Trophoblast cell (in vitro differentiated cells and primary cell): ENCODE measurements around the gene DTNA.

Source experiments
- DNase-seq, 2 donors: peaks; one replicate each; pipeline ENCODE4 v3.0.0-alpha.2; 2016
- H2AFZ ChIP-seq: 2 replicates; pipeline ENCODE4 v1.6.1; 2013; ENCODE audit warnings: low read length, moderate library complexity, mild to moderate bottlenecking; ENCODE audit not compliant: insufficient read depth, poor library complexity
- H2AK5ac ChIP-seq: 2 replicates; pipeline ENCODE4 v1.6.1; 2013; ENCODE audit warnings: mild to moderate bottlenecking, low read length
- H2BK120ac ChIP-seq: 2 replicates; pipeline ENCODE4 v1.6.1; 2013; ENCODE audit warnings: low read length, mild to moderate bottlenecking, moderate library complexity; ENCODE audit not compliant: insufficient read depth, poor library complexity
- H2BK12ac ChIP-seq: 2 replicates; pipeline ENCODE4 v1.6.1; 2013; ENCODE audit warnings: mild to moderate bottlenecking, low read length, moderate library complexity
- H2BK5ac ChIP-seq: 2 replicates; pipeline ENCODE4 v1.6.1; 2013; ENCODE audit warnings: low read length, low read depth, moderate library complexity, mild to moderate bottlenecking; ENCODE audit not compliant: poor library complexity
- H3K14ac ChIP-seq: 2 replicates; pipeline ENCODE4 v1.6.1; 2013; ENCODE audit warnings: mild to moderate bottlenecking, low read length
- H3K18ac ChIP-seq: 2 replicates; pipeline ENCODE4 v1.6.1; 2013; ENCODE audit warnings: mild to moderate bottlenecking, low read length
- H3K23ac ChIP-seq: 2 replicates; pipeline ENCODE4 v1.6.1; 2013; ENCODE audit warnings: low read length
- H3K27ac ChIP-seq: 2 replicates; pipeline ENCODE4 v1.5.1; 2013; ENCODE audit warnings: low read depth, mild to moderate bottlenecking, inconsistent platforms, low read length, moderate library complexity
- H3K27me3 ChIP-seq: 2 replicates; pipeline ENCODE4 v1.6.1; 2013; ENCODE audit warnings: inconsistent platforms, mild to moderate bottlenecking, low read length, moderate library complexity; ENCODE audit not compliant: insufficient read depth
- H3K36me3 ChIP-seq, 2 experiments: 1 replicate in 1 of 2; 2 replicates in 1 of 2; pipeline ENCODE4 v1.6.1; 2013; ENCODE audit warnings: low read length in 2 of 2, mild to moderate bottlenecking in 2 of 2, moderate library complexity in 1 of 2; ENCODE audit not compliant: insufficient read depth in 2 of 2, control insufficient read depth in 1 of 2
- H3K4ac ChIP-seq: 2 replicates; pipeline ENCODE4 v1.6.1; 2013; ENCODE audit warnings: low read depth, mild to moderate bottlenecking, low read length, moderate library complexity
- H3K4me1 ChIP-seq, 2 experiments: 1 replicate in 1 of 2; 2 replicates in 1 of 2; pipeline ENCODE4 v1.6.1; 2013; ENCODE audit warnings: low read length in 2 of 2, mild to moderate bottlenecking in 2 of 2, moderate library complexity in 1 of 2; ENCODE audit not compliant: insufficient read depth in 2 of 2, control insufficient read depth in 1 of 2
- H3K4me2 ChIP-seq: 2 replicates; pipeline ENCODE4 v1.6.1; 2013; ENCODE audit warnings: inconsistent platforms, mild to moderate bottlenecking, low read length, moderate library complexity
- H3K4me3 ChIP-seq: 2 replicates; pipeline ENCODE4 v1.5.1; 2013; ENCODE audit warnings: mild to moderate bottlenecking, low read depth, low read length, inconsistent platforms
- H3K79me1 ChIP-seq: one replicate; pipeline ENCODE4 v1.6.1; 2013; ENCODE audit warnings: low read length
- H3K79me2 ChIP-seq: 2 replicates; pipeline ENCODE4 v1.6.1; 2013; ENCODE audit warnings: low read length, mild to moderate bottlenecking; ENCODE audit not compliant: control insufficient read depth, insufficient read depth, poor library complexity
- H3K9ac ChIP-seq: 2 replicates; pipeline ENCODE4 v1.6.1; 2013; ENCODE audit warnings: mild to moderate bottlenecking, low read length
- H3K9me3 ChIP-seq: 2 replicates; pipeline ENCODE4 v1.6.1; 2013; ENCODE audit warnings: low read depth, mild to moderate bottlenecking, control low read depth, inconsistent platforms, low read length; ENCODE audit not compliant: insufficient read depth
- H4K12ac ChIP-seq: 2 replicates; pipeline ENCODE4 v1.6.1; 2013; ENCODE audit warnings: low read depth, mild to moderate bottlenecking, low read length, moderate library complexity
- H4K8ac ChIP-seq: 2 replicates; pipeline ENCODE4 v1.6.1; 2013; ENCODE audit warnings: low read depth, mild to moderate bottlenecking, low read length, moderate library complexity
- H4K91ac ChIP-seq: one replicate; pipeline ENCODE4 v1.6.1; 2013; ENCODE audit warnings: low read depth, mild to moderate bottlenecking, low read length, moderate library complexity
- WGBS: extraction: QIAGEN DNeasy Blood & Tissue Kit; methylation state at CpG from one replicate; pipeline ENCODE4 v1.1.7; 2013; ENCODE audit warnings: missing lambda C conversion rate; ENCODE audit not compliant: insufficient read length, insufficient coverage; ENCODE audit errors: extremely low coverage; 5-methylcytosine and 5-hydroxymethylcytosine counted together

The DTNA gene

DNA sequence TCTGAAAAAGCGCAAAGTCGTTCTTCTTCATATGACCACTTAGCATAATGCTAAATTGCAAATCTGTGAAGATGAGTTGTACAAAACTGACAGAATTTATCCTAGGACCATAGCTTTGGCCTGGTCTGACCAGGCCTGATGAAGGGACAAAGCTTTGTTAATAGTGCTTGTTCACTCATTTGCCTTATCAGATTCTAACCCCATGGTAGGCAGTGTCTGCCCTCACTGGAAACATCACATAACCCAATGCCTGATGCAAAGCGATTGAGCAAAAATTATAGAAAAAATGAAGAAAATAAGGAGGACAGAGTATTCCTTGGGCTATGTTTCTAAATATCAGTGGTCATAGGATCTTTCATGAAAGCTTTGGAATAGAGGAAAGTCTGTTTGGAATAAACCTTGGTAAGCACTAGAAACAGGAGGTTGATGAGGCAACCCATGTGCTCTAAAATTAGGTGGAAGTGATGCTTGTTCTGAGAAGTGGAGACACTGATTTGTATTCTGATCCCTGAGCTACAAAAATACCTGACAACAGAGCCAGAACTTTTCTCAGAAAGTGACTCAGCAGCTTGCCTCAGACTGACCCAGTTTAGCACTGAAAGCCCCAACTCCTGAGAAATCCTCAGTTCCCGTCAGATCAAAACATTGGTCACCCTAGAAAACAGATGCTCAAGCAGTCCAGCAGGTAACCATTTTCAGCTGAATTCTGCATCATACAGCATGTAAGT, 199.7 kb downstream of the DTNA start:
- H3K27ac ChIP-seq = no peak overlapping the region
- H3K4me2 ChIP-seq = no peak overlapping the region
- no peaks in the 10 kb centered on the region for H3K36me3 ChIP-seq
- H4K12ac ChIP-seq = no peak overlapping the region
- H3K23ac ChIP-seq = no peak overlapping the region
- H3K14ac ChIP-seq = no peak overlapping the region
- H3K27me3 ChIP-seq = no peaks in the 10 kb centered on the region
- H2AFZ ChIP-seq = no peak overlapping the region
- no peak overlapping the region for H2AK5ac ChIP-seq
- H3K9me3 ChIP-seq = peaks cover 2% of the 10 kb centered on the region
- no peak for DNase-seq
- peaks cover 8 to 13% of the 10 kb centered on the region in 2 experiments for H3K4me1 ChIP-seq
- peak overlapping the region; percentile 81 for H2BK12ac ChIP-seq
- H2BK120ac ChIP-seq = peak overlapping the region; percentile 79
- H3K4me3 ChIP-seq = no peak overlapping the region
- no peak overlapping the region for H2BK5ac ChIP-seq
- H3K9ac ChIP-seq = no peak overlapping the region
- H3K79me2 ChIP-seq = peaks cover 2% of the 10 kb centered on the region
- H4K8ac ChIP-seq = peak overlapping the region; percentile 17
- WGBS = no CpG with 5 or more reads among the region's 4 CpGs
- peaks cover 20% of the 10 kb centered on the region for H3K79me1 ChIP-seq
- no peak overlapping the region for H4K91ac ChIP-seq
- H3K4ac ChIP-seq = no peak overlapping the region
- no peak overlapping the region for H3K18ac ChIP-seq

DNA sequence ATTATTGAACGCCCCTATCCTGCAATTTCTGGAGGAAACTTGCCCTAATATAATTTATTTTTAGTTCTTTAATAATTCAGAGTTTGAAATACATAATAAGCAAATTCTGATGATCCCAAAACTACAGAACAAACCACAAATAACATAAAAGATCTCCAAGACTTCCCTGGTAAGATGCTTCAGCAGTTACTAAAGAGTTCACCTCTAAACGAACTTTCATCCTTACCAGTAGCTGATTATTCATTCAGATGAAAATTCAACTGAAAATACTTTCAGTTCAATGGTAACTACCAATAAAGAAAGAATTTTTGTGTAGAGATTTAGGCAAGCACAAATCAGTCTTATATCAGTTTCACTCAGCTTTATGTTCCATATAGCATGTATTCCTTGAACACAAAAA, 201.0 kb downstream of the DTNA start:
- Histone ChIP-seq H3K27me3 (no peaks in the 10 kb centered on the region), H4K12ac (no peak overlapping the region), H3K4me1 (peaks cover 8 to 15% of the 10 kb centered on the region in 2 experiments), H3K9ac (no peak overlapping the region), H3K18ac (no peak overlapping the region), H3K23ac (no peak overlapping the region), H2BK5ac (no peak overlapping the region), H3K9me3 (peaks cover under 1% of the 10 kb centered on the region), H3K4me2 (no peak overlapping the region), H4K8ac (no peak overlapping the region), H3K36me3 (no peaks in the 10 kb centered on the region), H2BK12ac (no peak overlapping the region), H2BK120ac (no peak overlapping the region), H3K79me1 (peaks cover 20% of the 10 kb centered on the region), H4K91ac (no peak overlapping the region), H3K14ac (no peak overlapping the region), H3K79me2 (peaks cover 2% of the 10 kb centered on the region), H2AFZ (no peak overlapping the region), H3K4ac (no peak overlapping the region), H2AK5ac (no peak overlapping the region), H3K27ac (no peak overlapping the region), H3K4me3 (no peak overlapping the region)
- no CpG with 5 or more reads among the region's 2 CpGs for WGBS
- DNase-seq = no peak

GRCh38 chr18:34911661-34912384, 201.7 kb downstream of the DTNA start:
- Histone ChIP-seq H3K27me3 (no peaks in the 10 kb centered on the region), H3K4me3 (no peak overlapping the region), H2BK120ac (no peak overlapping the region), H4K91ac (no peak overlapping the region), H3K4me1 (peaks cover 8 to 15% of the 10 kb centered on the region in 2 experiments), H2BK12ac (no peak overlapping the region), H3K4me2 (no peak overlapping the region), H2BK5ac (peak overlapping the region; percentile 76), H2AFZ (no peak overlapping the region), H3K79me2 (peaks cover 2% of the 10 kb centered on the region), H3K23ac (no peak overlapping the region), H3K79me1 (peaks cover 20% of the 10 kb centered on the region), H4K8ac (no peak overlapping the region), H3K14ac (no peak overlapping the region), H3K4ac (no peak overlapping the region), H3K9ac (no peak overlapping the region), H2AK5ac (no peak overlapping the region), H3K27ac (peak overlapping the region; percentile 96), H4K12ac (no peak overlapping the region), H3K18ac (no peak overlapping the region), H3K36me3 (no peaks in the 10 kb centered on the region), H3K9me3 (no peaks in the 10 kb centered on the region)
- DNase-seq = peak; percentile 83 to 97
- no CpG with 5 or more reads among the region's 3 CpGs for WGBS

GRCh38 chr18:34913837-34914661, 204.0 kb downstream of the DTNA start:
- H3K4me2 ChIP-seq = peak overlapping the region; percentile 15

More at GRCh38 chr18:34913837-34914661, 204.0 kb downstream of the DTNA start:
- H4K12ac ChIP-seq = peak overlapping the region; percentile 14
- peak overlapping the region; percentile 90 for H4K8ac ChIP-seq
- no peaks in the 10 kb centered on the region for H3K9me3 ChIP-seq
- peaks cover 20% of the 10 kb centered on the region for H3K79me1 ChIP-seq
- H2BK120ac ChIP-seq = peak overlapping the region; percentile 98
- H3K27ac ChIP-seq = peak overlapping the region; percentile 98
- H3K36me3 ChIP-seq = no peaks in the 10 kb centered on the region
- DNase-seq = peak; percentile 4 to 47
- H2BK12ac ChIP-seq = peak overlapping the region; percentile 100
- no peak overlapping the region for H3K4me3 ChIP-seq
- no peak overlapping the region for H3K9ac ChIP-seq
- H3K23ac ChIP-seq = no peak overlapping the region
- H2AFZ ChIP-seq = peak overlapping the region; percentile 66
- H3K27me3 ChIP-seq = no peaks in the 10 kb centered on the region
- peaks cover 2% of the 10 kb centered on the region for H3K79me2 ChIP-seq
- no CpG with 5 or more reads among the region's 4 CpGs for WGBS
- H2BK5ac ChIP-seq = peak overlapping the region; percentile 94
- H3K18ac ChIP-seq = peak overlapping the region; percentile 81
- peaks cover 8 to 15% of the 10 kb centered on the region in 2 experiments for H3K4me1 ChIP-seq
- H4K91ac ChIP-seq = peak overlapping the region; percentile 97
- no peak overlapping the region for H2AK5ac ChIP-seq
- no peak overlapping the region for H3K4ac ChIP-seq
- peak overlapping the region; percentile 97 for H3K14ac ChIP-seq
